Esophagus muscularis mucosa (tissue), 4 donors: ENCODE results near the gene TEX261. TPM values are rescaled to one million over a fixed set of nuclear protein-coding genes. Genes with fewer than 3 reads are reported as not detected.

Experiments
- DNase-seq: peaks from one replicate; pipeline ENCODE4 v3.0.0-alpha.2; 2017; ENCODE audit errors: extremely low spot score
- H3K27ac ChIP-seq, 4 donors: fragments of 200-600 bp; sonication (generic); replicated peaks in 1 of 4; 1 replicate in 3 of 4; 2 replicates in 1 of 4; pipeline ENCODE4 v1.5.1; 2016 to 2019; ENCODE audit warnings: mild to moderate bottlenecking in 1 of 4
- H3K27me3 ChIP-seq, 4 donors: fragments of 200-600 bp; sonication (generic); one replicate each; pipeline versions ENCODE4 v1.5.1 to v1.6.0; 2016 to 2019
- H3K36me3 ChIP-seq, 4 donors: fragments of 200-600 bp; sonication (generic); one replicate each; pipeline ENCODE4 v1.5.1; 2016 to 2019
- H3K4me1 ChIP-seq, 4 donors: fragments of 200-600 bp; sonication (generic); one replicate each; pipeline ENCODE4 v1.5.1; 2016 to 2019
- H3K4me3 ChIP-seq, 4 donors: fragments of 200-600 bp; sonication (generic); 1 replicate in 2 of 4; 2 replicates in 2 of 4; pipeline ENCODE4 v1.5.1; 2016 to 2019; ENCODE audit warnings: mild to moderate bottlenecking in 4 of 4, moderate library complexity in 1 of 4
- H3K9me3 ChIP-seq, 4 donors: fragments of 200-600 bp; sonication (generic); 1 replicate in 3 of 4; 2 replicates in 1 of 4; pipeline ENCODE4 v1.5.1; 2016 to 2019
- CTCF ChIP-seq, 3 experiments: fragments of 200-600 bp in 2 of 3; fragments of 450-650 bp in 1 of 3; sonication (generic) in 2 of 3; IDR thresholded peaks; one replicate each; pipeline ENCODE4 v1.5.1; 2017 to 2019; ENCODE audit warnings: antibody characterized with exemption in 3 of 3, mild to moderate bottlenecking in 2 of 3, moderate library complexity in 1 of 3
- EP300 ChIP-seq: sonication (generic); formaldehyde crosslinking; IDR thresholded peaks from one replicate; pipeline ENCODE4 v1.6.1; 2017; ENCODE audit warnings: antibody characterized with exemption
- POLR2A ChIP-seq: fragments of 450-650 bp; IDR thresholded peaks from one replicate; pipeline ENCODE4 v1.6.1; 2017; ENCODE audit warnings: antibody characterized with exemption, moderate library complexity, mild to moderate bottlenecking, low read depth
- POLR2AphosphoS5 ChIP-seq, 2 donors: sonication (generic); formaldehyde crosslinking; IDR thresholded peaks; one replicate each; pipeline ENCODE4 v1.6.1; 2017; ENCODE audit warnings: antibody characterized with exemption in 2 of 2
- WGBS: methylation state at CpG from one replicate; pipeline ENCODE4 v1.1.5; 2018; 5-methylcytosine and 5-hydroxymethylcytosine counted together
- intact Hi-C: fragments of 100-400 bp; cut with DNase I; formaldehyde crosslinking; loops from one replicate; pipeline ENCODE4 v1.15.1; 2023
- total RNA-seq, 4 donors: library from RNA; depleted of rRNA; stranded (reverse); fragments of >200 nt; gene quantifications; one replicate each; pipeline versions ENCODE4 v1.1.0 to v1.2.1, GENCODE V29; 2016

TEX261 gene
- total RNA-seq, 4 donors from 2014 or later, result 21.6 to 37.7 (median 33.3) TPM

- TF ChIP-seq POLR2AphosphoS5 (IDR thresholded peaks at IDR 0.05), result peak in 1 of 2 donors; percentile 15
- TF ChIP-seq EP300, result no peak
- Histone ChIP-seq H3K27me3 (no peaks in the 10 kb centered on the region), H3K9me3 (no peaks in the 10 kb centered on the region), H3K27ac (peak within 1 kb of the TSS; percentile 80 to 93 (median 88)), H3K36me3 (peaks cover 0 to 9% (median 4%) of the 10 kb centered on the region in 4 donors), H3K4me3 (peak within 1 kb of the TSS; percentile 54 to 69 (median 61)), H3K4me1 (peaks cover 15 to 32% (median 25%) of the 10 kb centered on the region in 4 donors)
- WGBS, result 2% methylated on average over 32 of the region's 67 CpGs
- intact Hi-C loops, result no loop called here
- DNase-seq, result peak; percentile 91
These were observed 16.1 kb downstream of the TEX261 start, which contains the start of gene ANKRD53 for GRCh38 chr2:70978341-70979179. ANKRD53 (plus strand) TSS chr2:70978630; CDS start chr2:70978646, 16 bp downstream.

GRCh38 chr2:70977605-70978205 is 17.0 kb downstream of the TEX261 start:
- H3K9me3 ChIP-seq, result no peaks in the 10 kb centered on the region
- no peaks in the 10 kb centered on the region for H3K27me3 ChIP-seq
- peak overlapping the region; percentile 54 to 69 (median 61) for H3K4me3 ChIP-seq
- peaks cover 0 to 7% (median 1%) of the 10 kb centered on the region in 4 donors for H3K36me3 ChIP-seq
- peak; percentile 50 to 80 for TF ChIP-seq POLR2AphosphoS5 (IDR thresholded peaks at IDR 0.05)
- TF ChIP-seq CTCF (IDR thresholded peaks at IDR 0.05), result no peak
- TF ChIP-seq EP300, result no peak
- TF ChIP-seq POLR2A, result no peak
- H3K4me1 ChIP-seq, result peaks cover 15 to 32% (median 25%) of the 10 kb centered on the region in 4 donors
- DNase-seq, result peak; percentile 90
- 38% methylated on average over 14 of the region's 14 CpGs for WGBS
- H3K27ac ChIP-seq, result peak overlapping the region; percentile 80 to 93 (median 88)
- intact Hi-C loops, result no loop called here

GRCh38 chr2:70975237-70975636 is 19.4 kb downstream of the TEX261 start:
- peaks cover 15 to 32% (median 25%) of the 10 kb centered on the region in 4 donors for H3K4me1 ChIP-seq
- intact Hi-C loops, result no loop called here
- 89% methylated on average over 2 of the region's 2 CpGs for WGBS
- TF ChIP-seq POLR2A (no peak), POLR2AphosphoS5 (IDR thresholded peaks at IDR 0.05) (no peak), CTCF (IDR thresholded peaks at IDR 0.05) (no peak), EP300 (no peak)
- no peak overlapping the region for H3K4me3 ChIP-seq
- H3K27ac ChIP-seq, result no peak overlapping the region
- H3K9me3 ChIP-seq, result no peaks in the 10 kb centered on the region
- no peaks in the 10 kb centered on the region for H3K36me3 ChIP-seq
- H3K27me3 ChIP-seq, result no peaks in the 10 kb centered on the region
- DNase-seq, result peak; percentile 66

- WGBS, result 93% methylated on average over 3 of the region's 3 CpGs
- no peak overlapping the region for H3K27ac ChIP-seq
- H3K4me1 ChIP-seq, result peaks cover 15 to 31% (median 25%) of the 10 kb centered on the region in 4 donors
- no peaks in the 10 kb centered on the region for H3K27me3 ChIP-seq
- H3K4me3 ChIP-seq, result no peak overlapping the region
- TF ChIP-seq POLR2A (no peak), POLR2AphosphoS5 (IDR thresholded peaks at IDR 0.05) (no peak), EP300 (no peak), CTCF (IDR thresholded peaks at IDR 0.05) (no peak)
- intact Hi-C loops, result no loop called here
- DNase-seq, result peak; percentile 55
- no peaks in the 10 kb centered on the region for H3K36me3 ChIP-seq
- H3K9me3 ChIP-seq, result no peaks in the 10 kb centered on the region
These were observed 20.1 kb downstream of the TEX261 start for GRCh38 chr2:70974592-70974991.

- intact Hi-C loops, result no loop called here
- H3K36me3 ChIP-seq, result no peaks in the 10 kb centered on the region
- no peak overlapping the region for H3K4me3 ChIP-seq
- H3K27me3 ChIP-seq, result peaks cover 0 to 35% (median 3%) of the 10 kb centered on the region in 4 donors
- peak; percentile 60 for DNase-seq
- TF ChIP-seq POLR2AphosphoS5 (IDR thresholded peaks at IDR 0.05), result no peak
- no peak for TF ChIP-seq POLR2A
- no peak for TF ChIP-seq CTCF (IDR thresholded peaks at IDR 0.05)
- no peak for TF ChIP-seq EP300
- peaks cover 6 to 13% (median 10%) of the 10 kb centered on the region in 4 donors for H3K4me1 ChIP-seq
- H3K27ac ChIP-seq, result no peak overlapping the region
- no peaks in the 10 kb centered on the region for H3K9me3 ChIP-seq
- WGBS, result 76% methylated on average over 4 of the region's 4 CpGs
These were observed 27.5 kb downstream of the TEX261 start for GRCh38 chr2:70967189-70967588.
